ENCODE measurements around the gene SEMA4G. TPM values are rescaled to one million over a fixed set of nuclear protein-coding genes. Genes with fewer than 3 reads are reported as not detected.

The SEMA4G gene
- total RNA-seq, 4 donors from 2014 or later, result 15.3 to 31.9 (median 23.6) TPM

- DNase-seq (ENCODE audit: low spot score in 2 of 2), result no peak
- no peak overlapping the region for H3K4me3 ChIP-seq (ENCODE audit: low read depth, poor library complexity, severe bottlenecking)
- TF ChIP-seq, protein P1, sequence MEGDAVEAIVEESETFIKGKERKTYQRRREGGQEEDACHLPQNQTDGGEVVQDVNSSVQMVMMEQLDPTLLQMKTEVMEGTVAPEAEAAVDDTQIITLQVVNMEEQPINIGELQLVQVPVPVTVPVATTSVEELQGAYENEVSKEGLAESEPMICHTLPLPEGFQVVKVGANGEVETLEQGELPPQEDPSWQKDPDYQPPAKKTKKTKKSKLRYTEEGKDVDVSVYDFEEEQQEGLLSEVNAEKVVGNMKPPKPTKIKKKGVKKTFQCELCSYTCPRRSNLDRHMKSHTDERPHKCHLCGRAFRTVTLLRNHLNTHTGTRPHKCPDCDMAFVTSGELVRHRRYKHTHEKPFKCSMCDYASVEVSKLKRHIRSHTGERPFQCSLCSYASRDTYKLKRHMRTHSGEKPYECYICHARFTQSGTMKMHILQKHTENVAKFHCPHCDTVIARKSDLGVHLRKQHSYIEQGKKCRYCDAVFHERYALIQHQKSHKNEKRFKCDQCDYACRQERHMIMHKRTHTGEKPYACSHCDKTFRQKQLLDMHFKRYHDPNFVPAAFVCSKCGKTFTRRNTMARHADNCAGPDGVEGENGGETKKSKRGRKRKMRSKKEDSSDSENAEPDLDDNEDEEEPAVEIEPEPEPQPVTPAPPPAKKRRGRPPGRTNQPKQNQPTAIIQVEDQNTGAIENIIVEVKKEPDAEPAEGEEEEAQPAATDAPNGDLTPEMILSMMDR (IDR thresholded peaks at IDR 0.05), result no peak
- no peak for TF ChIP-seq POLR2A (IDR thresholded peaks at IDR 0.05)
- intact Hi-C loops (cut with DNase I; ENCODE audit: low total_unique reads), result no loop called here
- 80 to 84% methylated on average over 23 of the region's 23 CpGs for WGBS, 2 donors
Measured at GRCh38 chr10:101005361-101005760, 36.1 kb downstream of the SEMA4G start.

DNA sequence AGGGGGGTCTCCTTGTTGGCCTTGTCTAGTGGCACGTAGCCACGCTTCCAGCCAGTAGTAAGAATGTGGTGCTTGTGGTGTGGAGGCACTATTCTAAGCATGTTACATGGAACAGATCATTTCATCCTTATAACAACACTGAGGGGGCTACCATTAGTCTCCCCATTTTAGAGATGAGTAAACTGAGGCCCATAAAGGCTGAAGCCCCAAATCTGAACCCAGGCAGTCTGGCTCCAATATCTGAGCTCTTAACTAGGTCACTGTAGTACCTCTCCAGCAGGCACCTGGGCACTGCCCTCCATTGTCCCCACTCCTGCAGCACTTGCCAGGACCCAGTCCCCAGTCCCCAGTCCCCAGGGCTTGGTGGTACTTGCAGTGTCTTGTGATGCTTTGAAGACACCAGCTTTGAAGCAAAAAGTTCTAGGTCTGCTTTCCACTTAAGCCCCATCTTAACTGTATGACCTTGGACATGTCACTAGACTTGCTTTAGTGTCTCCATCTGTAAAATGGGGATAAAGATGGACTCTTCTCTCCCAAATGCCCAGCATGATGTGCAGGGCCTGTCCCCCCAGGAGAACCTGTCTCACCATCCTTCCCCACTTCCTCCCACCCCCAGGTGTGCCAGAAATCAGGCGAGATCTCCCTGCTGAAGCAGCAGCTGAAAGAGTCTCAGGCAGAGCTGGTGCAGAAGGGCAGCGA, 36.7 kb downstream of the SEMA4G start:
- intact Hi-C loops (cut with DNase I; ENCODE audit: low total_unique reads), result no loop called here
- TF ChIP-seq, protein P1 (IDR thresholded peaks at IDR 0.05), result no peak
- TF ChIP-seq POLR2A (IDR thresholded peaks at IDR 0.05), result no peak
- whole genome bisulfite sequencing, 2 donors, result 93 to 94% methylated on average over 4 of the region's 4 CpGs
- H3K4me3 ChIP-seq (ENCODE audit: low read depth, poor library complexity, severe bottlenecking), result no peak overlapping the region
- DNase-seq (ENCODE audit: low spot score in 2 of 2), result no peak

DNA sequence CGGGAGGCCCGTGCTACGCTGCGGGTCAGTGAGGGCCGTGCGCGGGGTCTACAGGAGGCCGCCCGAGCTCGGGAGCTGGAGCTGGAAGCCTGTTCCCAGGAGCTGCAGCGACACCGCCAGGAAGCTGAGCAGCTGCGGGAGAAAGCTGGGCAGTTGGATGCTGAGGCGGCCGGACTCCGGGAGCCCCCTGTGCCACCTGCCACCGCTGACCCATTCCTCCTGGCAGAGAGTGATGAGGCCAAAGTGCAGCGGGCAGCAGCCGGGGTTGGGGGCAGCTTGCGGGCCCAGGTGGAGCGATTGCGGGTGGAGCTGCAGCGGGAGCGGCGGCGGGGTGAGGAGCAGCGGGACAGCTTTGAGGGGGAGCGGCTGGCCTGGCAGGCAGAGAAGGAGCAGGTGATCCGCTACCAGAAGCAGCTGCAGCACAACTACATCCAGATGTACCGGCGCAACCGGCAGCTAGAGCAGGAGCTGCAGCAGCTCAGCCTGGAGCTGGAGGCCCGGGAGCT, 37.3 kb downstream of the SEMA4G start:
- no peak for DNase-seq (ENCODE audit: low spot score in 2 of 2)
- TF ChIP-seq, protein P1 (IDR thresholded peaks at IDR 0.05), result no peak
- TF ChIP-seq POLR2A (IDR thresholded peaks at IDR 0.05), result no peak
- H3K4me3 ChIP-seq (ENCODE audit: low read depth, poor library complexity, severe bottlenecking), result no peak overlapping the region
- intact Hi-C loops (cut with DNase I; ENCODE audit: low total_unique reads), result no loop called here
- WGBS, 2 donors, result 85 to 88% methylated on average over 32 to 33 of the region's 33 CpGs

DNA sequence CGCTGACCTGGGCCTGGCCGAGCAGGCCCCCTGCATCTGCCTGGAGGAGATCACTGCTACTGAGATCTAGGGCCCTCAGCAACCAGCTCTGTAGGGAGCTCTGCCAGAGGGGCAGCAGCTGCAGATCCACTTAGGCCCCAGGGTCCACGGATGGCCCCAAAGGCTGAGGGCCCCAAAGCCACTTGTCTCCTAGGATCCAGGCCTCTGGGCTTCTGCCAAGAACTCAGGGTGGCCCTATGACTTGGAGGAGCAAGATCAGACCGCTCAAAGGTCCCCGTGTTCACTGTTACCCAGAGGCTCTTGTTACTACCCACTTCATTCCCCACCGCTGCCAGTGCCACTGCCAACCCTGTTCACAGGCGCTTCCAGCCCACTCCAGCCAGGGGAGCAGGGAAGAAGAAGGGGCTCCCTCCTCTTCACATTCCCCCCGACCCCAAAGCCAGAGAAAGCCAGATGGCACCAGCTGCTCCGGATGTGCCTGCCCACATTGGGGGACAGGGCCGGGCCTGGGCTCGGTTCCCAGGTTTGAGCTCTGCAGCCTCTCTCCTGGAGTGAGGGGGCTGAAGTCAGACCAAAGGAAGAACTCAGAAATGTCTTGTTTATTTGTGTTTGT, 37.9 kb downstream of the SEMA4G start:
- no peak for DNase-seq (ENCODE audit: low spot score in 2 of 2)
- WGBS, 2 donors, result 63 to 65% methylated on average over 9 to 10 of the region's 11 CpGs
- intact Hi-C loops (cut with DNase I; ENCODE audit: low total_unique reads), result no loop called here
- no peak for TF ChIP-seq POLR2A (IDR thresholded peaks at IDR 0.05)
- TF ChIP-seq, protein P1 (IDR thresholded peaks at IDR 0.05), result no peak
- H3K4me3 ChIP-seq (ENCODE audit: low read depth, poor library complexity, severe bottlenecking), result no peak overlapping the region

GRCh38 chr10:101007915-101008822, 38.9 kb downstream of the SEMA4G start:
- TF ChIP-seq POLR2A (IDR thresholded peaks at IDR 0.05), result no peak
- TF ChIP-seq, protein P1 (IDR thresholded peaks at IDR 0.05), result no peak
- no peak overlapping the region for H3K4me3 ChIP-seq (ENCODE audit: low read depth, poor library complexity, severe bottlenecking)
- intact Hi-C loops (cut with DNase I; ENCODE audit: low total_unique reads), result no loop called here
- no peak for DNase-seq (ENCODE audit: low spot score in 2 of 2)
- WGBS, 2 donors, result 64 to 67% methylated on average over 13 of the region's 13 CpGs

Measured in lower leg skin (tissue), 4 donors.